Cardiac septum (tissue), 1 donor: ENCODE measurements around the gene PROSER2. TPM values are rescaled to one million over a fixed set of nuclear protein-coding genes. Genes with fewer than 3 reads are reported as not detected.

Experiments
- DNase-seq: peaks from one replicate; pipeline ENCODE4 v3.0.0-alpha.2; 2020; ENCODE audit warnings: low spot score
- intact Hi-C: fragments of 100-400 bp; cut with DNase I; formaldehyde crosslinking; loops from one replicate; pipeline ENCODE4 v1.14.0; 2022
- total RNA-seq: library from RNA; stranded (reverse); fragmentation: NEBNext Ultra II Directional; extraction: Animal tissue kit (Norgen Biotek cat#: 25700); gene quantifications from one replicate; pipeline ENCODE4 v1.2.1, GENCODE V29; 2021
- donor health status: DM: no; HTN: no; CAD: no.

PROSER2 gene
- total RNA-seq, 1 donor from 2014 or later: 1.3 TPM

GRCh38 chr10:11861811-11862428 lies 38.8 kb downstream of the PROSER2 start:
- peak; percentile 55 for DNase-seq
- intact Hi-C loops: no loop called here

GRCh38 chr10:11863353-11864109 lies 40.4 kb downstream of the PROSER2 start:
- intact Hi-C loops: no loop called here
- DNase-seq: peak; percentile 55

- peak; percentile 41 for DNase-seq
- intact Hi-C loops: no loop called here
Observed at GRCh38 chr10:11864727-11865126, 41.6 kb downstream of the PROSER2 start.

- peak; percentile 41 for DNase-seq
- intact Hi-C loops: no loop called here
Observed at GRCh38 chr10:11865561-11865960, 42.4 kb downstream of the PROSER2 start.

- intact Hi-C loops: no loop called here
- DNase-seq: peak; percentile 44
Observed at GRCh38 chr10:11866199-11866925, 43.2 kb downstream of the PROSER2 start.

- DNase-seq: no peak
- intact Hi-C loops: no loop called here
Observed at GRCh38 chr10:11869219-11869618, 46.1 kb downstream of the PROSER2 start.

GRCh38 chr10:11869743-11870460 lies 46.7 kb downstream of the PROSER2 start:
- intact Hi-C loops: no loop called here
- DNase-seq: no peak

- intact Hi-C loops: no loop called here
- no peak for DNase-seq
Observed at GRCh38 chr10:11870461-11870780, 47.3 kb downstream of the PROSER2 start.

GRCh38 chr10:11870900-11871400 lies 47.8 kb downstream of the PROSER2 start:
- no peak for DNase-seq
- intact Hi-C loops: no loop called here

- DNase-seq: no peak
- intact Hi-C loops: no loop called here
Observed at GRCh38 chr10:11871466-11871865, 48.3 kb downstream of the PROSER2 start.

- intact Hi-C loops: no loop called here
Observed at GRCh38 chr10:11874568-11875493, 51.7 kb downstream of the PROSER2 start.

GRCh38 chr10:11875494-11876281 lies 52.5 kb downstream of the PROSER2 start:
- intact Hi-C loops: no loop called here
- DNase-seq: peak; percentile 82

More at GRCh38 chr10:11874568-11875493, 51.7 kb downstream of the PROSER2 start:
- no peak for DNase-seq

GRCh38 chr10:11876324-11876723 lies 53.2 kb downstream of the PROSER2 start:
- DNase-seq: no peak
- intact Hi-C loops: no loop called here

- DNase-seq: no peak
- intact Hi-C loops: no loop called here
Observed at GRCh38 chr10:11876805-11877590, 53.8 kb downstream of the PROSER2 start.

- intact Hi-C loops: no loop called here
- no peak for DNase-seq
Observed at GRCh38 chr10:11877591-11877905, 54.4 kb downstream of the PROSER2 start.

GRCh38 chr10:11878776-11879175 lies 55.6 kb downstream of the PROSER2 start:
- no peak for DNase-seq
- intact Hi-C loops: no loop called here

- no peak for DNase-seq
- intact Hi-C loops: no loop called here
Observed at GRCh38 chr10:11879387-11880094, 56.4 kb downstream of the PROSER2 start.
